B cell (primary cell): ENCODE data around the gene NDST1.

Experiments
- CTCF ChIP-seq: fragments of 200-600 bp; IDR thresholded peaks from one replicate; pipeline ENCODE4 v1.8.0; 2022; ENCODE audit warnings: antibody characterized with exemption, mild to moderate bottlenecking
- EZH2 ChIP-seq: IDR thresholded peaks from 2 replicates; pipeline ENCODE4 v1.6.1; 2012; ENCODE audit warnings: borderline replicate concordance, low read depth, mild to moderate bottlenecking, moderate library complexity, low read length; ENCODE audit not compliant: insufficient read depth, poor library complexity, severe bottlenecking

- no peak for TF ChIP-seq CTCF
- TF ChIP-seq EZH2: no peak
These were observed 74.5 kb downstream of the NDST1 start for GRCh38 chr5:150582241-150583109.
